ENCODE measurements around the gene GTF2B.
"Not testable (repeated sequence)": the region's sequence is repeated elsewhere in the genome, so short reads cannot be mapped to it uniquely, and the experiment has no call there.

The GTF2B gene

GRCh38 chr1:88847643-88848042, 43.7 kb downstream of the GTF2B start:
- Histone ChIP-seq H3K27me3 (ENCODE audit: low read depth, low read length) (no peaks in the 10 kb centered on the region), H3K36me3 (ENCODE audit: control insufficient read depth in 1 of 2, insufficient read depth in 2 of 2, low read length in 2 of 2) (peaks cover 5 to 6% of the 10 kb centered on the region in 2 donors), H3K4me1 (ENCODE audit: control insufficient read depth in 1 of 2, insufficient read depth in 2 of 2, low read length in 2 of 2) (no peaks in the 10 kb centered on the region), H3K4me3 (ENCODE audit: low read depth in 1 of 2, low read length in 2 of 2) (no peak overlapping the region), H3K27ac (ENCODE audit: low read length) (no peak overlapping the region), H3K9me3 (ENCODE audit: control insufficient read depth in 1 of 2, low read length in 2 of 2) (no peaks in the 10 kb centered on the region)

- Histone ChIP-seq H3K4me3 (ENCODE audit: low read depth in 1 of 2, low read length in 2 of 2) (no peak overlapping the region), H3K4me1 (ENCODE audit: control insufficient read depth in 1 of 2, insufficient read depth in 2 of 2, low read length in 2 of 2) (peaks cover 0 to 9% of the 10 kb centered on the region in 2 donors), H3K9me3 (ENCODE audit: control insufficient read depth in 1 of 2, low read length in 2 of 2) (no peaks in the 10 kb centered on the region), H3K27me3 (ENCODE audit: low read depth, low read length) (no peaks in the 10 kb centered on the region), H3K27ac (ENCODE audit: low read length) (no peak overlapping the region), H3K36me3 (ENCODE audit: control insufficient read depth in 1 of 2, insufficient read depth in 2 of 2, low read length in 2 of 2) (peaks cover 17 to 23% of the 10 kb centered on the region in 2 donors)
Observed at GRCh38 chr1:88825721-88826120, 65.6 kb downstream of the GTF2B start.

GRCh38 chr1:88819642-88820041, 71.7 kb downstream of the GTF2B start:
- not testable (repeated sequence) for H3K4me3 ChIP-seq (ENCODE audit: low read depth in 1 of 2, low read length in 2 of 2)

GRCh38 chr1:88813471-88813870, 77.9 kb downstream of the GTF2B start:
- no peak overlapping the region for H3K4me3 ChIP-seq (ENCODE audit: low read depth in 1 of 2, low read length in 2 of 2)
- H3K9me3 ChIP-seq (ENCODE audit: control insufficient read depth in 1 of 2, low read length in 2 of 2) = no peaks in the 10 kb centered on the region
- H3K27ac ChIP-seq (ENCODE audit: low read length) = no peak overlapping the region
- H3K27me3 ChIP-seq (ENCODE audit: low read depth, low read length) = no peaks in the 10 kb centered on the region
- peaks cover 13 to 22% of the 10 kb centered on the region in 2 donors for H3K36me3 ChIP-seq (ENCODE audit: control insufficient read depth in 1 of 2, insufficient read depth in 2 of 2, low read length in 2 of 2)
- no peaks in the 10 kb centered on the region for H3K4me1 ChIP-seq (ENCODE audit: control insufficient read depth in 1 of 2, insufficient read depth in 2 of 2, low read length in 2 of 2)

More at GRCh38 chr1:88819642-88820041, 71.7 kb downstream of the GTF2B start:
- not testable (repeated sequence) for H3K9me3 ChIP-seq (ENCODE audit: control insufficient read depth in 1 of 2, low read length in 2 of 2); H3K27me3 ChIP-seq (ENCODE audit: low read depth, low read length); H3K4me1 ChIP-seq (ENCODE audit: control insufficient read depth in 1 of 2, insufficient read depth in 2 of 2, low read length in 2 of 2); H3K27ac ChIP-seq (ENCODE audit: low read length)
- peaks cover 6 to 17% of the 10 kb centered on the region in 2 donors for H3K36me3 ChIP-seq (ENCODE audit: control insufficient read depth in 1 of 2, insufficient read depth in 2 of 2, low read length in 2 of 2)

GRCh38 chr1:88812366-88812765, 79.0 kb downstream of the GTF2B start:
- Histone ChIP-seq H3K27ac (ENCODE audit: low read length) (no peak overlapping the region), H3K27me3 (ENCODE audit: low read depth, low read length) (no peaks in the 10 kb centered on the region), H3K4me3 (ENCODE audit: low read depth in 1 of 2, low read length in 2 of 2) (no peak overlapping the region), H3K9me3 (ENCODE audit: control insufficient read depth in 1 of 2, low read length in 2 of 2) (no peaks in the 10 kb centered on the region), H3K4me1 (ENCODE audit: control insufficient read depth in 1 of 2, insufficient read depth in 2 of 2, low read length in 2 of 2) (no peaks in the 10 kb centered on the region), H3K36me3 (ENCODE audit: control insufficient read depth in 1 of 2, insufficient read depth in 2 of 2, low read length in 2 of 2) (peaks cover 17 to 24% of the 10 kb centered on the region in 2 donors)

- Histone ChIP-seq H3K9me3 (ENCODE audit: control insufficient read depth in 1 of 2, low read length in 2 of 2) (peaks cover 0 to 6% of the 10 kb centered on the region in 2 donors), H3K4me3 (ENCODE audit: low read depth in 1 of 2, low read length in 2 of 2) (no peak overlapping the region), H3K36me3 (ENCODE audit: control insufficient read depth in 1 of 2, insufficient read depth in 2 of 2, low read length in 2 of 2) (peaks cover 12 to 36% of the 10 kb centered on the region in 2 donors)
Observed at GRCh38 chr1:88803444-88803843, 87.9 kb downstream of the GTF2B start.

GRCh38 chr1:88802950-88803349, 88.4 kb downstream of the GTF2B start:
- Histone ChIP-seq H3K27me3 (ENCODE audit: low read depth, low read length) (no peaks in the 10 kb centered on the region), H3K4me3 (ENCODE audit: low read depth in 1 of 2, low read length in 2 of 2) (no peak overlapping the region), H3K36me3 (ENCODE audit: control insufficient read depth in 1 of 2, insufficient read depth in 2 of 2, low read length in 2 of 2) (peaks cover 12 to 34% of the 10 kb centered on the region in 2 donors), H3K9me3 (ENCODE audit: control insufficient read depth in 1 of 2, low read length in 2 of 2) (peaks cover 0 to 6% of the 10 kb centered on the region in 2 donors), H3K27ac (ENCODE audit: low read length) (no peak overlapping the region), H3K4me1 (ENCODE audit: control insufficient read depth in 1 of 2, insufficient read depth in 2 of 2, low read length in 2 of 2) (no peaks in the 10 kb centered on the region)

More at GRCh38 chr1:88803444-88803843, 87.9 kb downstream of the GTF2B start:
- H3K27ac ChIP-seq (ENCODE audit: low read length) = no peak overlapping the region
- no peaks in the 10 kb centered on the region for H3K4me1 ChIP-seq (ENCODE audit: control insufficient read depth in 1 of 2, insufficient read depth in 2 of 2, low read length in 2 of 2)
- H3K27me3 ChIP-seq (ENCODE audit: low read depth, low read length) = no peaks in the 10 kb centered on the region
